WTC11 (cell line): ENCODE data around the gene VTA1.

Experiments used
- ATF1 ChIP-seq: sonication (generic); formaldehyde crosslinking; IDR thresholded peaks from 2 replicates; pipeline ENCODE4 v1.8.1; 2023; ENCODE audit warnings: mild to moderate bottlenecking, moderate library complexity, missing genetic modification reagents
- GTF2I ChIP-seq: fragments of 250-450 bp; sonication (Bioruptor Pico); conservative IDR thresholded peaks from 2 replicates; pipeline ENCODE4 v1.4.0; 2021; ENCODE audit warnings: mild to moderate bottlenecking
- ZNF121 ChIP-seq: sonication (generic); formaldehyde crosslinking; IDR thresholded peaks from 2 replicates; pipeline ENCODE4 v1.8.0; 2023; ENCODE audit warnings: missing genetic modification reagents
- ZNF138 ChIP-seq: sonication (generic); formaldehyde crosslinking; conservative IDR thresholded peaks from 2 replicates; pipeline ENCODE4 v1.8.1; 2022; ENCODE audit warnings: mild to moderate bottlenecking, moderate library complexity, missing genetic modification reagents
- ZNF416 ChIP-seq: fragments of 250-450 bp; sonication (Bioruptor Pico); IDR thresholded peaks from 2 replicates; pipeline ENCODE4 v1.9.0; 2021; ENCODE audit warnings: mild to moderate bottlenecking, inconsistent platforms
- TF ChIP-seq, protein P1 (sequence below): fragments of 200-600 bp; IDR thresholded peaks from 2 replicates; pipeline ENCODE4 v1.8.0; 2022; ENCODE audit warnings: antibody characterized with exemption
- TF ChIP-seq, protein P2 (sequence below): sonication (generic); formaldehyde crosslinking; conservative IDR thresholded peaks from 2 replicates; pipeline ENCODE4 v1.8.1; 2022; ENCODE audit warnings: mild to moderate bottlenecking, missing genetic modification reagents
- TF ChIP-seq, protein P3 (sequence below): sonication (generic); formaldehyde crosslinking; IDR thresholded peaks from 2 replicates; pipeline ENCODE4 v1.8.1; 2023; ENCODE audit warnings: mild to moderate bottlenecking, missing genetic modification reagents, borderline replicate concordance
- TF ChIP-seq, protein P4 (sequence below): sonication (generic); formaldehyde crosslinking; IDR thresholded peaks from 2 replicates; pipeline ENCODE4 v1.8.0; 2022; ENCODE audit warnings: mild to moderate bottlenecking, missing genetic modification reagents
- TF ChIP-seq, protein P5 (sequence below): sonication (generic); formaldehyde crosslinking; IDR thresholded peaks from 2 replicates; pipeline ENCODE4 v1.8.1; 2023; ENCODE audit warnings: mild to moderate bottlenecking, missing genetic modification reagents, moderate library complexity

DNA sequence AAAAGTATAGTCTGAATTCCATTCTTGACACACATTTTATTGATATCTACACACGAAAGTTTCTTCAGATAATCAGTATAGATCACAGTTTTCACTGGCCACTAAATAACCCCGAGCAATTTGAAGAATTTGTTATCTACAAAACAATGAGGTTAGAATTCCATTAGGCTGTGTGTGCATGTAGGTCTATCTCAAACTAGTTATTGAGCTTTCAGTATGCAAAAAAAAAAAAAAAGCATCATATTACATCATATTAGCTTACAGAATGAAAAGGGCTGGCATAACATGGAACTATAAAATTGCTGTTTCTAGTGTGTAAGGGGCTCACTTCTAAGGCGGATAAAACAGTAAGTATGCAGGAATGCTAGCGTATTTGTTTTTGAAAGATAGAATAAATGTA lies 95.2 kb downstream of the VTA1 start:
- TF ChIP-seq, protein P1, sequence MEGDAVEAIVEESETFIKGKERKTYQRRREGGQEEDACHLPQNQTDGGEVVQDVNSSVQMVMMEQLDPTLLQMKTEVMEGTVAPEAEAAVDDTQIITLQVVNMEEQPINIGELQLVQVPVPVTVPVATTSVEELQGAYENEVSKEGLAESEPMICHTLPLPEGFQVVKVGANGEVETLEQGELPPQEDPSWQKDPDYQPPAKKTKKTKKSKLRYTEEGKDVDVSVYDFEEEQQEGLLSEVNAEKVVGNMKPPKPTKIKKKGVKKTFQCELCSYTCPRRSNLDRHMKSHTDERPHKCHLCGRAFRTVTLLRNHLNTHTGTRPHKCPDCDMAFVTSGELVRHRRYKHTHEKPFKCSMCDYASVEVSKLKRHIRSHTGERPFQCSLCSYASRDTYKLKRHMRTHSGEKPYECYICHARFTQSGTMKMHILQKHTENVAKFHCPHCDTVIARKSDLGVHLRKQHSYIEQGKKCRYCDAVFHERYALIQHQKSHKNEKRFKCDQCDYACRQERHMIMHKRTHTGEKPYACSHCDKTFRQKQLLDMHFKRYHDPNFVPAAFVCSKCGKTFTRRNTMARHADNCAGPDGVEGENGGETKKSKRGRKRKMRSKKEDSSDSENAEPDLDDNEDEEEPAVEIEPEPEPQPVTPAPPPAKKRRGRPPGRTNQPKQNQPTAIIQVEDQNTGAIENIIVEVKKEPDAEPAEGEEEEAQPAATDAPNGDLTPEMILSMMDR: no peak
- TF ChIP-seq ATF1 (CRISPR knock-in tag) (no peak), GTF2I (no peak), ZNF416 (CRISPR knock-in tag) (no peak), ZNF138 (CRISPR knock-in tag) (no peak), ZNF121 (CRISPR knock-in tag) (no peak)
- TF ChIP-seq, protein P2, sequence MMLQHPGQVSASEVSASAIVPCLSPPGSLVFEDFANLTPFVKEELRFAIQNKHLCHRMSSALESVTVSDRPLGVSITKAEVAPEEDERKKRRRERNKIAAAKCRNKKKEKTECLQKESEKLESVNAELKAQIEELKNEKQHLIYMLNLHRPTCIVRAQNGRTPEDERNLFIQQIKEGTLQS (CRISPR knock-in tag): no peak
- TF ChIP-seq, protein P3, sequence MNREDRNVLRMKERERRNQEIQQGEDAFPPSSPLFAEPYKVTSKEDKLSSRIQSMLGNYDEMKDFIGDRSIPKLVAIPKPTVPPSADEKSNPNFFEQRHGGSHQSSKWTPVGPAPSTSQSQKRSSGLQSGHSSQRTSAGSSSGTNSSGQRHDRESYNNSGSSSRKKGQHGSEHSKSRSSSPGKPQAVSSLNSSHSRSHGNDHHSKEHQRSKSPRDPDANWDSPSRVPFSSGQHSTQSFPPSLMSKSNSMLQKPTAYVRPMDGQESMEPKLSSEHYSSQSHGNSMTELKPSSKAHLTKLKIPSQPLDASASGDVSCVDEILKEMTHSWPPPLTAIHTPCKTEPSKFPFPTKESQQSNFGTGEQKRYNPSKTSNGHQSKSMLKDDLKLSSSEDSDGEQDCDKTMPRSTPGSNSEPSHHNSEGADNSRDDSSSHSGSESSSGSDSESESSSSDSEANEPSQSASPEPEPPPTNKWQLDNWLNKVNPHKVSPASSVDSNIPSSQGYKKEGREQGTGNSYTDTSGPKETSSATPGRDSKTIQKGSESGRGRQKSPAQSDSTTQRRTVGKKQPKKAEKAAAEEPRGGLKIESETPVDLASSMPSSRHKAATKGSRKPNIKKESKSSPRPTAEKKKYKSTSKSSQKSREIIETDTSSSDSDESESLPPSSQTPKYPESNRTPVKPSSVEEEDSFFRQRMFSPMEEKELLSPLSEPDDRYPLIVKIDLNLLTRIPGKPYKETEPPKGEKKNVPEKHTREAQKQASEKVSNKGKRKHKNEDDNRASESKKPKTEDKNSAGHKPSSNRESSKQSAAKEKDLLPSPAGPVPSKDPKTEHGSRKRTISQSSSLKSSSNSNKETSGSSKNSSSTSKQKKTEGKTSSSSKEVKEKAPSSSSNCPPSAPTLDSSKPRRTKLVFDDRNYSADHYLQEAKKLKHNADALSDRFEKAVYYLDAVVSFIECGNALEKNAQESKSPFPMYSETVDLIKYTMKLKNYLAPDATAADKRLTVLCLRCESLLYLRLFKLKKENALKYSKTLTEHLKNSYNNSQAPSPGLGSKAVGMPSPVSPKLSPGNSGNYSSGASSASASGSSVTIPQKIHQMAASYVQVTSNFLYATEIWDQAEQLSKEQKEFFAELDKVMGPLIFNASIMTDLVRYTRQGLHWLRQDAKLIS (CRISPR knock-in tag): no peak
- TF ChIP-seq, protein P4, sequence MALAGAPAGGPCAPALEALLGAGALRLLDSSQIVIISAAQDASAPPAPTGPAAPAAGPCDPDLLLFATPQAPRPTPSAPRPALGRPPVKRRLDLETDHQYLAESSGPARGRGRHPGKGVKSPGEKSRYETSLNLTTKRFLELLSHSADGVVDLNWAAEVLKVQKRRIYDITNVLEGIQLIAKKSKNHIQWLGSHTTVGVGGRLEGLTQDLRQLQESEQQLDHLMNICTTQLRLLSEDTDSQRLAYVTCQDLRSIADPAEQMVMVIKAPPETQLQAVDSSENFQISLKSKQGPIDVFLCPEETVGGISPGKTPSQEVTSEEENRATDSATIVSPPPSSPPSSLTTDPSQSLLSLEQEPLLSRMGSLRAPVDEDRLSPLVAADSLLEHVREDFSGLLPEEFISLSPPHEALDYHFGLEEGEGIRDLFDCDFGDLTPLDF: no peak
- TF ChIP-seq, protein P5, sequence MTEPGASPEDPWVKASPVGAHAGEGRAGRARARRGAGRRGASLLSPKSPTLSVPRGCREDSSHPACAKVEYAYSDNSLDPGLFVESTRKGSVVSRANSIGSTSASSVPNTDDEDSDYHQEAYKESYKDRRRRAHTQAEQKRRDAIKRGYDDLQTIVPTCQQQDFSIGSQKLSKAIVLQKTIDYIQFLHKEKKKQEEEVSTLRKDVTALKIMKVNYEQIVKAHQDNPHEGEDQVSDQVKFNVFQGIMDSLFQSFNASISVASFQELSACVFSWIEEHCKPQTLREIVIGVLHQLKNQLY (CRISPR knock-in tag): no peak
